GM15510 (cell line): Measurements from ENCODE around the gene WDR1.

Experiments used
- POLR2A ChIP-seq: IDR thresholded peaks from 3 replicates; pipeline ENCODE4 v1.6.1; 2011; ENCODE audit warnings: borderline replicate concordance; ENCODE audit not compliant: insufficient read length; ENCODE audit errors: extremely low read depth

The WDR1 gene

DNA sequence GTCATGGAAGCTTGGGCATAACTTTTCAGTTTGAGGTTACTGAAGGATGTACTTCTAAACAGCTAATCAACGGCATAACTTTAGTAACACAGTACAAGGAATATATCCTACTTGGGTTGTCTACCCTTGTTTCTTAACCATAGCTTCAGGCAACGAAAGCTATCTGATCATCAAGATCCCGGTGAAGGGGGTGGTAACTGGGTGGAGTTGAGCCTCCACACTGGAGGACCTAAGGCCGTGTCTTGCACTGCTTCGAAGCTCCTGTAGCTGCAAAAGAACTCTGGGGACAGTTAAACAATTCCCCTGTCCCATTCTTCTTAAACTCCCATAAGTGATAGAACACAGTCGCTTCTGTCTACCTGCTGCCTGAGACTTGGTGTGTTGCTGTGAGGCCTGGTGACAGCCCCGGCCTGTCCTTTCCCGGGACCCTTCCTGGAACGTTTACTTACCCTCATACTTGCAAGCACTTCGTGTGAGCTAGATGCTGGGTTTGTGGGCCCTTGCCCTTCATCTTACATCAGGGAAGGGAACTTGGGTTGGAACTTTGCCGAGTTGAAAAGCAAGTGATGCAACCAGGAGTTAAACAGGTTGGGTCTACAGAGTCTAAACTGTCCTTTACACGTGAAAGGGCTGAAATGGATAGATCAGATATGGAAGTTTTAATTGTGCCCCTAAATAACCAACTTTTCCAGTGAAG is 5.8 kb upstream of the WDR1 start:
- no peak for TF ChIP-seq POLR2A

DNA sequence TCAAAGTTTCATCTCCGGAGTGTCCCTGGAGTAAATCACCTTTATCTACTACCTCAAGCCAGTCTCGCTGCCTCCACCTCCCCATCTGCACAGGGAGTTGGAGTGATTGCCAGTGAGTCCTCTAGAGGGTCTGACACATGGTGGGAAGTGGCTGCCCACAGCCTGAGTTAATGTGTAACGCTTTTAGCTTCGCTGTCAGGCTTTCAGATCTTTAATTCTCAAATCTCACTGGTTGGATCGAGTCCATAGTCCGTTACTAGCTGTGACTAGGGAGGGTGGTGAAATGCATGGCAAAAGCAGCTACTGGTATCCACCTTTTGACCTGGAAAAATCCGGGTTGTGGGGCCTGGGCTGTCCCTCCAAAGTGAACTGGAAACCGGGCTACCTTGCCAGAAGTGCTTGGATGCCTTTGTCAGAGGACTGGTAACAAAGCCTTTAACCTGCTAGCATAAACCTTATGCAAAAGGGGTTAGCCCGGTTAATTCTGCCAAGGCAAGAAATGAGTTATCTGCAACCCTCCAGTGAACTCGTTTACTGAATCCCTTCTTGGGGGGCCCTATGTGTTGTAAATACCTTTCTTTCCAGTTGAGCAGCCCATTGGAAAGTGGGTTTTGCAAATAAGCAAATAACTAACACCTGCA is 5.1 kb upstream of the WDR1 start:
- TF ChIP-seq POLR2A = no peak

GRCh38 chr4:10120943-10121567 is 4.5 kb upstream of the WDR1 start:
- no peak for TF ChIP-seq POLR2A

- no peak for TF ChIP-seq POLR2A
Measured at GRCh38 chr4:10119773-10120172, 3.2 kb upstream of the WDR1 start.

- TF ChIP-seq POLR2A = no peak
Measured at GRCh38 chr4:10119278-10119677, 2.7 kb upstream of the WDR1 start.

DNA sequence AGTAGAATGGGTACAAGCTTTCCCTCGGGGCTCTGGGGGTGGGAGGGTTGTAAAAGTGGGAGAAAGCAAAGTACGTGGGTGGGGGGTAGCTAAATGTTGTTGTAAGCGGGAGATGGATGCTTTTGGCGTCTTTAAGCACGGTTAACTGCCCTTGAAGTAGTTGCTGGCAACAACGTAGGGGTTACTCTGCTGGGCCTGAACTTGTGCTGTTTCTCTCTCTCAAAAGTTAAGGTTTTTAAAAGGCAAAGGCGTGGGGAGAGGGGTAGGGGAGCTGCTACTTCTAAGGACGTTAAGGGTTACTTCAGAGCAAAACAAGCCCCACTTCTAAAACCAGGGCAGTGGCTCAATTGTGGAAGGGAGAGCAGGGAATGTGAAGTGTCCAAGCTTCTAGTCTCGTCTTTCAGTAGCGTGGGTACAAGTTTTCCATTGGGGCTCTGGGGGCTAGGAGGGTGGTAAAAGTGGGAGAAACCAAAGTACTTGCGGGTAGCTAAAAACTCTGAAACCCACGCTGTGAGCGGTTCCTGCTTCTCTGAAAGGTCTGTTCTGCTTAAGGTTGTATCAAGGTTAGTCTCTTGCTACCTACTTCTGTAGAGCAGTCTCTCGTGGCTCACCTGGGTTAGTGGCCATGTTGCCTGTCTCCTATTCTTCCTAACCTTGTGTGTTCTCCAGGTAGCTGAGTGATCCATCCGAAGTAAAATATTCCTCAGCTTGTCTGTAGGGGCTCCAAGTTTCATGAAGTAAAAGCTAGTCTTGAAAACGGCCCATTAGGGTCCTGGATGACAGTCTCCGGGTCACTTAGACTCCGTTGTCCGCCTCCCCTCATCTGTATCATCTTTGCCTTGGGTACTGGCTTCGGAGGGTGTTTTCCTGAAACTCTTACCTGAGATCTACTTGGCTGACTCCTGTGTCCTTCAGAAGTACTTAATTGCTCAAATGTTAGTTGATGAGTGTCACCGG is 1.7 kb upstream of the WDR1 start:
- TF ChIP-seq POLR2A = no peak

GRCh38 chr4:10117359-10118047 is 904 bp upstream of the WDR1 start:
- no peak for TF ChIP-seq POLR2A

DNA sequence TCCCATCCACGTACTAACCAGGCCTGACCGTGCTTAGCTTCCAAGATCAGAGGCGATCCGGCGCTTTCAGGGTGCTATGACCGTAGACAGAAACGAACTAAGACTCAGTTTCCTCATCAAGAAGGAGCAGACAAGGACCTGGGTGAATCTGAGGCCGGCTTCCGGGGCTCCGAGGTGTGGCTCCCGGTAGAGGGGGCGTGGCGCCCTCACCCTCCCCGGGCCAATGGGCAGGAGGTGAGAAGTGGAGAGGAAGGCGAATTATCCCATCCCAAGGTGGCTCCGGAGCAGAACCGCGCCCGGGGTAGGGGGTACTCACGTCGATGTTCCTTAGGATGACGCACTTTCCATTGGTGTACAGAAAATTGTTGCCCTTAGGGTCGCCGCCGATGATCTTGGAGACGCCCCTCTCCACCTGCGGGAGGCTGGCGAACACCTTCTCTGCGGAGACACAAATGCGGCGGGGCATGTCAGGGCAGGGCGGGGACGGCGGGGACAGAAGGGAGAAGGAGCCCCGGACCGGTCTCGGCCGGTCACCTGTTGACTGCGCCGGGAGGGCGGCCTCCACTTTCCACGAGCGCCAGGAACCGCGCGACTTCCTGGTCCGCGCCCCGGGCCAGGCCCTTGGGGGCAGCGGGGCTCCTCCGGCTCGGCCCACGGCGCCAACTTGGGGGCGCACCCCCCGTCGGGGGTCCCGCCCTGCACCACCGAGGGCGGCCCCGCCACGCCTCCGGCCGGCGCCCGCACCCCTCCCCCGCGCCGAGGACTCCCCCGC is 616 bp downstream of the WDR1 start:
- no peak for TF ChIP-seq POLR2A

DNA sequence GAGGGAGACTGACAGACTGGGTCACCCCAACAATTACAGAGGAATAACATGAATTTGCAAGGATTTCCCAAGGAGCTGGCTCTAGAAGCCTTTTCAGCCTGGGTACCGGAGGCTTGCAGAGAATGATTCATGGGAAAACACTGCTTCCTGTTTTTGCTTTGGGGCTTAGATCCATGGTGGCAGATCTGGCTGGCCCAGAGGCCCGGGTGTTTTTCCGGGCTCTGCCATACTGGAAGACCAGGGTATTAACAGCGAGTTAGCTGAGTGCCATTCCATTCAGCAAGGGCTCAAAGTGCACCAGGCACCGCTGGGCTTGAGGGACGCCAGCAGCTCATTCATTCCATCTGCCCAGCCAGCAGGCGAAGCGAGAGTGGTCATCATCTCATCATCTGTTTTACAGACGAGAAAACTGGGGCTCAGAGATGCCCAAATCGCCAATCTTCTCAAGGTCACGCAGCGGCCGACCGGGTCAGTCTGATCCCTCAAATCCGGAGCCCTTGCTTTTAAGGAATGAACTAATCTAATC is 1.3 kb downstream of the WDR1 start:
- no peak for TF ChIP-seq POLR2A

GRCh38 chr4:10114607-10115006 is 2.0 kb downstream of the WDR1 start:
- no peak for TF ChIP-seq POLR2A

DNA sequence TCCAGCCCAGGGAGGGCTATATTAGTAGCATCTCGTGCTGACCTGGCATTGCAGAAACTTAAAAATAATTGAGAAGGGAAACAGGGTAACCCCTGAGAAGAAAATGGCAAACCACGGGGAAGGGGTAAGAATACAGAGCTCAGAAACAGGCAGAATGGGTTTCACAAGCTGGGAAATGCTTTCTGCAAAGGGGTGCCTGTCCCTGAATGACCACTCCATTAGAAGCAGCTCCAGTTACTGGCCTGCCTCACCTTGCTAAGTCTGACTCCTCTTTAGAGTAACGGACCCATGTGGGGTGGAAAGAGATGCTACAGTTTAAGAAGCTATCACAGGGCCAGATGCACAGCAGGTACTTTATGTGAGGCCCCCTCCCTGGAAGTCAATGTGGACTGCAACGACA is 2.5 kb downstream of the WDR1 start:
- TF ChIP-seq POLR2A = no peak

DNA sequence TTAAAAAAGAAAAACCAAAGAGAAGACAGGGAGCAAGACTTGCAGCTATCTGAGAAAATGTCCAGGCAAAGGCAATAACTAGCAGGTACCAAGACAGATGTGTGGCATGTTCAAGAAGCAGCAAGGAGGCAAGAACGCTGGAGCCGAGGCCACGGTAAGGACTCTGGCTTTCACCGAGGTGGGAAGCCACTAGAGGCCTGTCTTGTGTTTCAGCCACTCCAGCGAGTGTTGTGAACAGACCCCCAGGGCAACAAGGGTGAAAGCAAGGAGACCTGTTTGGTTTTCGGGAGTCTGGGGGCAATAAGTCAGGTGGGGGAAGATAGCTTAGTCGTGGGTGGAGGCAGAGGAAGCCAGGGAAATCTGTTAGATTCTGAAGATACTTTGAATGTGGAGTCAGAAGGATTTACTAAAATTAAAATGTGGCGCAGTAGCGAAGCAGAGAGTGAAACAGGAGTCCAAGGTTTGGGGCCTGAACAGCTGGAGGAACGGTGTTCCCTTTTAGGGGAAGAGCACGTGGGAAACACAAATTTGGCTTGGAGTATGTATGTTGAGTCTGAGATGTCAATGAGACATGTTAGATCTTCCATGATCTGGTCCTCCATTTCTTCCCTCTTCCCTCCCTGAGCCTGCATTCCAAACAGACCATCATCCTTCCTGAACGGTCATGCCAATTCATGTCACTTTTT is 3.1 kb downstream of the WDR1 start:
- no peak for TF ChIP-seq POLR2A

DNA sequence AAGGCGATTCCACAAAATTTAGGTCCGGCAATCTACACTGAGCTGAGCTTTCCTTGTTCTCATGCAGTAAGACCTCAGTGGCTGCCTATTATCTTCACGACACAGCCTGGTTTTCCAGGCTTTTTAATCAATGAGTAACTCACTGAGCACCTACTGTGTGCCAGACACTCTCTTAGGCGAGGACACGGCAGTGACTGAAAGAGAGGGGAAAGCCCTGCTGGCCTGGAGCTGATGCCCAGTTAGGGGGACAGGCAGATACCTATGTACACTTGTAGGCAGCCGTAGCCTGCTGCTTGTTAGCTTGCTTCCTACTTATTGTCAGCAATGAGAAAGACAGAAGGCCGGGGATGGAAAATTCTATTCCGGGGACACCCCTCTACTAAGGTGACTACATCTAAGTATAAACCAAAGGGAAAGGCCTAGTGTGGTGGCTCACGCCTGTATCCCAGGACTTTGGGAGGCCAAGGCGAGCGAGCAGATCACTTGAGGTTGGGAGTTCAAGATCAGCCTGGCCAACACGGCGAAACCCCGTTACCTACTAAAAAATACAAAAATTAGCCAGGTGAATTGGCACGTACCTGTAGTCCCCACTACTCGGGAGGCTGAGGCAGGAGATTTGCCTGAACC is 3.8 kb downstream of the WDR1 start:
- no peak for TF ChIP-seq POLR2A
